Panc1 (cell line): Measurements from ENCODE around the gene GTF2H3. TPM values are rescaled to one million over a fixed set of nuclear protein-coding genes. Genes with fewer than 3 reads are reported as not detected.

Experiments used
- ATAC-seq: fragments of 200-7000 bp; cut with Tn5 transposase; 2 replicates; pipeline ENCODE4 v1.9.1; 2020; ENCODE audit warnings: mild to moderate bottlenecking, moderate library complexity
- BruUV-seq: library from RNA; stranded (reverse); fragments of 400-500 nt; replicated peaks from 2 replicates; lab custom pipeline; 2021; lab: Mats Ljungman, UMichigan
- CTCF ChIA-PET: fragments of 300-600 bp; sonication (Branson Sonifier 250); formaldehyde crosslinking; loops from one replicate; lab custom pipeline; 2022; ENCODE audit warnings: antibody characterized with exemption; lab: Charles Lee
- POLR2A ChIA-PET: fragments of 300-600 bp; sonication (Branson Sonifier 250); formaldehyde crosslinking; loops from one replicate; lab custom pipeline; 2022; ENCODE audit warnings: antibody characterized with exemption; lab: Charles Lee
- DNase-seq: peaks from one replicate; pipeline ENCODE4 v3.0.0-alpha.2; 2010; ENCODE audit warnings: low read depth, low spot score
- H3K27ac ChIP-seq: 2 replicates; pipeline ENCODE4 v1.5.1; 2011; ENCODE audit warnings: mild to moderate bottlenecking, low read length, inconsistent platforms
- H3K27me3 ChIP-seq: fragments of 200-500 bp; sonication (Bioruptor generic); 2 replicates; pipeline ENCODE4 v1.6.0; 2014; ENCODE audit warnings: low read length, inconsistent platforms; ENCODE audit not compliant: control insufficient read depth, insufficient read depth
- H3K36me3 ChIP-seq: fragments of 200-500 bp; sonication (Bioruptor generic); 2 replicates; pipeline ENCODE4 v1.5.1; 2014; ENCODE audit warnings: inconsistent platforms, mild to moderate bottlenecking, low read length, moderate library complexity; ENCODE audit not compliant: control insufficient read depth, insufficient read depth
- H3K4me1 ChIP-seq: 2 replicates; pipeline ENCODE4 v1.5.1; 2011; ENCODE audit warnings: inconsistent platforms, mild to moderate bottlenecking, low read length, moderate library complexity; ENCODE audit not compliant: control insufficient read depth, insufficient read depth
- H3K4me3 ChIP-seq, 2 experiments: 2 replicates each; pipeline ENCODE4 v1.5.1; 2011 to 2012; ENCODE audit warnings: low read depth in 2 of 2, low read length in 2 of 2, mild to moderate bottlenecking in 2 of 2, inconsistent platforms in 1 of 2, moderate library complexity in 1 of 2
- H3K9me3 ChIP-seq: fragments of 200-500 bp; sonication (Bioruptor generic); 2 replicates; pipeline ENCODE4 v1.5.1; 2014; ENCODE audit warnings: low read depth, mild to moderate bottlenecking, inconsistent platforms, low read length, moderate library complexity; ENCODE audit not compliant: control insufficient read depth, insufficient read depth
- CTCF ChIP-seq: fragments of 450-650 bp; IDR thresholded peaks from 2 replicates; pipeline ENCODE4 v1.5.1; 2017; ENCODE audit warnings: mild to moderate bottlenecking
- POLR2AphosphoS5 ChIP-seq: IDR thresholded peaks from 2 replicates; pipeline ENCODE4 v1.6.1; 2012; ENCODE audit warnings: mild to moderate bottlenecking, low read depth, low read length, moderate library complexity
- REST ChIP-seq, 2 experiments: IDR thresholded peaks; 2 replicates each; pipeline ENCODE4 v1.6.1; 2011 to 2012; ENCODE audit warnings: low read depth in 2 of 2, control low read depth in 1 of 2, low read length in 1 of 2, mild to moderate bottlenecking in 1 of 2, moderate library complexity in 1 of 2; ENCODE audit not compliant: insufficient read depth in 1 of 2
- SIN3A ChIP-seq: IDR thresholded peaks from 2 replicates; pipeline ENCODE4 v1.6.1; 2012; ENCODE audit warnings: low read depth, mild to moderate bottlenecking, low read length, moderate library complexity, borderline replicate concordance; ENCODE audit not compliant: insufficient read depth
- TCF7L2 ChIP-seq: IDR thresholded peaks from 2 replicates; pipeline ENCODE4 v1.6.1; 2011; ENCODE audit warnings: mild to moderate bottlenecking, low read depth, low read length, inconsistent platforms
- in situ Hi-C: cut with HindIII; loops from 2 replicates; pipeline ENCODE4 v1.10.0; 2016; ENCODE audit warnings: low sequenced_read_pairs, low pct_unique_long_range_greater_than_20kb
- intact Hi-C: fragments of 100-400 bp; cut with micrococcal nuclease; formaldehyde crosslinking; loops from one replicate; pipeline ENCODE4 v1.10.0; 2022; ENCODE audit not compliant: unreplicated experiment
- total RNA-seq: library from RNA; stranded (reverse); gene quantifications from one replicate; pipeline ENCODE4 v1.2.1, GENCODE V29; 2021; ENCODE audit not compliant: unreplicated experiment

The GTF2H3 gene
- total RNA-seq, 1 experiment from 2014 or later = 40.7 TPM

- intact Hi-C loops = no loop called here
- no peak overlapping the region for H3K4me3 ChIP-seq
- TF ChIP-seq POLR2AphosphoS5 (no peak), CTCF (no peak), SIN3A (no peak), TCF7L2 (no peak), REST (IDR thresholded peaks at IDR 0.05; ENCODE audit: insufficient read depth in 1 of 2, low read depth in 2 of 2, low read length in 1 of 2) (no peak)
- H3K36me3 ChIP-seq = peaks cover 3% of the 10 kb centered on the region; the same call in 1 of the 2 replicates
- H3K27ac ChIP-seq = no peak overlapping the region
- no TSS peak for BruUV-seq
- no peaks in the 10 kb centered on the region for H3K4me1 ChIP-seq
- no peak for DNase-seq
- in situ Hi-C loops = no loop called here
- ChIA-PET POLR2A (interaction anchor here (1.4 kb wide), 1 partner anchor 16 kb away, joined by 4 read pairs; the partner anchor contains the start of gene ATP6V0A2), CTCF (no interaction called here)
- no peaks in the 10 kb centered on the region for H3K27me3 ChIP-seq
- H3K9me3 ChIP-seq = no peaks in the 10 kb centered on the region
- ATAC-seq = no peak
These were observed 63.0 kb downstream of the GTF2H3 start for GRCh38 chr12:123696646-123697045.

GRCh38 chr12:123705935-123706334 lies 72.3 kb downstream of the GTF2H3 start:
- ChIA-PET CTCF (no interaction called here), POLR2A (no interaction called here)
- H3K9me3 ChIP-seq = no peaks in the 10 kb centered on the region
- H3K4me1 ChIP-seq = no peaks in the 10 kb centered on the region
- H3K36me3 ChIP-seq = no peaks in the 10 kb centered on the region
- intact Hi-C loops (no loop called here), in situ Hi-C loops (no loop called here)
- ATAC-seq (no peak), DNase-seq (no peak)
- no TSS peak for BruUV-seq
- no peak overlapping the region for H3K4me3 ChIP-seq
- H3K27ac ChIP-seq = no peak overlapping the region
- TF ChIP-seq REST (IDR thresholded peaks at IDR 0.05; ENCODE audit: insufficient read depth in 1 of 2, low read depth in 2 of 2, low read length in 1 of 2) (no peak), POLR2AphosphoS5 (no peak), TCF7L2 (no peak), SIN3A (no peak), CTCF (no peak)
- H3K27me3 ChIP-seq = no peaks in the 10 kb centered on the region
